HG02763 (cell line): ENCODE data around the gene FAM13B.
"Not testable (repeated sequence)": the region's sequence is repeated elsewhere in the genome, so short reads cannot be mapped to it uniquely, and the experiment has no call there.

ENCODE experiments used
- ATAC-seq: cut with Tn5 transposase; IDR thresholded peaks from one replicate; pipeline ENCODE4 v1.9.1; 2021; ENCODE audit warnings: mild to moderate bottlenecking, moderate library complexity; ENCODE audit not compliant: unreplicated experiment

Gene FAM13B

GRCh38 chr5:137989419-137989818, 43.5 kb downstream of the FAM13B start:
- ATAC-seq, result no peak

GRCh38 chr5:137975208-137975607, 57.7 kb downstream of the FAM13B start:
- ATAC-seq, result no peak

DNA sequence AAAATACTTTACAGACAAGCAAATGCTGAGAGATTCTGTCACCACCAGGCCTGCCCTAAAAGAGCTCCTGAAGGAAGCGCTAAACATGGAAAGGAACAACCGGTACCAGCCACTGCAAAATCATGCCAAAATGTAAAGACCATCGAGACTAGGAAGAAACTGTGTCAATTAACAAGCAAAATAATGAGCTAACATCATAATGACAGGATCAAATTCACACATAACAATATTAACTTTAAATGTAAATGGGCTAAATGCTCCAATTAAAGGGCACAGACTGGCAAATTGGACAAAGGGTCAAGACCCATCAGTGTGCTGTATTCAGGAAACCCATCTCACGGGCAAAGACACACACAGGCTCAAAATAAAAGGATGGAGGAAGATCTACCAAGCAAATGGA, 62.5 kb downstream of the FAM13B start:
- not testable (repeated sequence) for ATAC-seq

DNA sequence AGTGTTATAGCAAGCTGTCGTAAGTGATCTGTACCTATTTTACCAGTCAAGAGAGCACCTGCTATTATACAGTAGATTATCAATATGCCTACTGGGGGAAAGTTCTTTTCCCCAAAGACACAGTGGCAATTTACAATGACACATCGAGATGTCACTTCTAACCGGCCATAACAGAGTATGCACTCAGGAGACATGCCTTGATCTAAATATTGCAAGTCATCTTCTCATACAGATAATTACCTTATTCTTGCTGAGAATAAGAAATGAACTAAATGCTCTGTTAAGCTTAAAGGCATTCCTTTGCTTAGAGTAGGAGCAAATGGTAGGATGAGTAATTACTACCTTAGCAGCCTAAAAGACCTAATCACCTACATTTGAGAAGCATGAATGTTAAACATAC, 72.1 kb downstream of the FAM13B start:
- no peak for ATAC-seq

- no peak for ATAC-seq
These were observed 72.7 kb downstream of the FAM13B start for GRCh38 chr5:137960141-137960540.

- ATAC-seq, result no peak
These were observed 73.4 kb downstream of the FAM13B start for GRCh38 chr5:137959488-137959887.

DNA sequence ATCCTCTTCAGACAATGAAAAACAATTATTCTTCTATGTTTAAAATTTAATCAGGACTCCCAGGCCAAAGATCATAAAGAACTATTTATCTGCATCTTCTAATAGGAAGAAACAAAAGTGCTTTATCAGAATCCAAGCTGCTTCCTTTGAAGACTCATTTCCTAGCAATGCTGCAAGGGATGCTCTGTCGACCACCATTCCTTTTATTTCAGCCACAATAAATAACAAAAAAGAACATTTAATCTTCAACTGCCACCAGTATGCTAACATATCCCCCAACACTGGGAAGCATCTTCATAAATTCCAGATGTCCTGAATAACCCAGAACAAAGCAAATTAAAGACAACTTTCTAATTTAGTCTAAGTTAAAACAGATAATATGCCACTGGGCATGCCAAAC, 74.9 kb downstream of the FAM13B start:
- ATAC-seq, result no peak

DNA sequence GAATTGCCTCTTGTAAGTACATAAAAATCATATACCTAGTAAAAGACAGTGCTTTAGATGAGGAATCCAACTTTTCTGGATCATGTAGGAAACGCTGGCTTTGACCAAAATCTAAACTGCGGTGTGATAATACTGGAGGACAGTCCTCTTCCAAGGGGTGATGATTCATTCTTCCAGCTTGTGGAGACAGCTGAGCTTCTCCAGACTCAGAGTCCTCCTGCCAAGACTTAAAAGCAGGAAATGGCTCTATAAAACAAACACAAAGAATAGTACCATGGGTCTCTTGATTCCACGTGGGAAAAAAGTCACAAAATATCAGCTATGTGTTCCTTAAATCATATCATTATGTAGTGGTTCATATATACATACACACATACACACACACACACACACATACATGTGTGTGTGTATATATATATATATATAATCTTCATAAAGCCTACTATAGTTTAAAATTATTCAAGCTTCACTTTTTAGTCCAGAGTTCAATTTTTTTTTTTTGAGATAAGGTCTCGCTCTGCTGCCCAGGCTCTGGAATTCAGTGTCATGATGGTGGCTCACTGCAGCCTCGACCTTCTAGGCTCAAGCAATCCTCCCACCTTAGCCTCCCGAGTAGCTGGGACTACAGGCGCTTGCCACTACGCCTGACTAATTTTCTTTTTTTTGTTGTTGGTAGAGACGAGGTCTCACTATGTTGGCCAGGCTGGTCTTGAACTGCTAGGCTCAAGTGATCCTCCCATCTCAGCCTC, 78.6 kb downstream of the FAM13B start:
- no peak for ATAC-seq

- no peak for ATAC-seq
These were observed 87.1 kb downstream of the FAM13B start for GRCh38 chr5:137945825-137946224.

GRCh38 chr5:137944280-137944679, 88.6 kb downstream of the FAM13B start:
- not testable (repeated sequence) for ATAC-seq

GRCh38 chr5:137939331-137939730, 93.5 kb downstream of the FAM13B start:
- no peak for ATAC-seq

GRCh38 chr5:137938751-137939143, 94.1 kb downstream of the FAM13B start:
- ATAC-seq, result no peak

DNA sequence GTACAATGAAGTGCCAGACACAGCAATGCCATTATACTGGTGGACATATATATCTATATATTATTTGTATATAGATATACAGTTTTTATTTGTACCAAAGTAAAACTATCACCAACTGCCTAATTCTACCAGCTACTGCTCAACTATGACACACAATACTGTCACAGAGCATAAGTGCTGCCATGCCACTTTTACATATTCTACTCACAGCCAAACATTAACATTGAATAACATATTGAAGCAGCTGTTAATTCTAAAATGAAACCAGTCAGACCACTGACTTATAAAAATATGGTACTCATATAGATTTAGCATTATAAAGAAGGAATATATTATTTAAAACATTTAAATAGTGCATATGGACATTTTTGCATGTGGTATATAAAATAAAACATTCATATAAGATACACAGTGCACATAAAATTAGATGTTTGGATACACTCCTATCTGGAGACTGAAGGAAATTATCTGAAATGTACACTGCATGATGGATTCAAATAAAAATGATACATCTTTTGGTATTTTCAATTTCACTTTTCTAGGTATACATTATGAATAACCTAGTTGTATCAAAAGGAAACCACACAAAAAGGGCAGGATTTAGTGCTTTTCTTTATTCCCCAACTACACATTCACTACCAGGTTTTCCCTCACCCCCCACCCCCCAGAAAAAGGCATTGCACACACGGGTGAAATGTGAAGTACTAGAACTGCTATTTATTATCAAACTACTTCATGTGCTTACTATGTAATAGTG, 94.7 kb downstream of the FAM13B start:
- no peak for ATAC-seq

DNA sequence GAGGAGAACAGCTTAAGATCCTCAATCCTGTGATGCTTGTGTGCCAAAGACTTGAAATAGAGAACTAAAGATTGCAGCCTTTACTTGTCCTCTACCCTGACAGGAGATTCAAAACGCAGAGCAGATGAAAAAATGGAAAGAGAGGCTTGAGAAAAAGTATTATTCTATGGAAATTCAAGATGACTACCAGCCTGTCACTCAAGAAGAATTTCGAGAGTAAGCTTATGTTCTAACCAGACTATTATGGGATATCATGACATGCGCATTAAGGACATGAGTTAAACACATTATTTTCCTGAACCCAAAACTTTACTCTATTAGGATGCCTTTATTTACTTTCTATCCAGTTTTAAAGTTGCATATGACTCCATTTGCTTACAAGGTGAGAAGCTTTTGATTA, 97.2 kb downstream of the FAM13B start:
- ATAC-seq, result no peak

GRCh38 chr5:137935190-137935589, 97.7 kb downstream of the FAM13B start:
- peak; percentile 47 for ATAC-seq

GRCh38 chr5:137933491-137933911, 99.4 kb downstream of the FAM13B start:
- ATAC-seq, result no peak

DNA sequence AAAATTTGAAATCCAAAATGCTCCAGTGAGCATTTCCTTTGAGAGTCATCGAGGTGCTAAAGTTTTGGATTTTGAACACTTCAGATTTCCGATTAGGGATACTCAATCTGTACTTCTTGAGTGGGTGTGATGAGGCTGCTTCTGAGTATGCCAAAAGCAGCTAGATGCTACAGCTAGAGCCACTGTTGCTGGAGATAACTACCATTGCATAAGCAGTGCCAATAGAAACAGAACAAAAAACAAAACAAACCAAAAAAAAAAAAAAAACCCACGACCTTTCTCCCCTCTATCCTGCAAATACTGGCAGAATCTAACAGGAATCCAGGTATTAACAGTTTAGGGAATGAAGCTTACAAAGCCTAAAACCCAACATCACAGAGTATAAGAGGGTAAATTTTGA, 100.1 kb downstream of the FAM13B start:
- ATAC-seq, result no peak

- no peak for ATAC-seq
These were observed 109.0 kb downstream of the FAM13B start for GRCh38 chr5:137923856-137924255.

GRCh38 chr5:137921931-137922330, 110.9 kb downstream of the FAM13B start:
- ATAC-seq, result no peak

DNA sequence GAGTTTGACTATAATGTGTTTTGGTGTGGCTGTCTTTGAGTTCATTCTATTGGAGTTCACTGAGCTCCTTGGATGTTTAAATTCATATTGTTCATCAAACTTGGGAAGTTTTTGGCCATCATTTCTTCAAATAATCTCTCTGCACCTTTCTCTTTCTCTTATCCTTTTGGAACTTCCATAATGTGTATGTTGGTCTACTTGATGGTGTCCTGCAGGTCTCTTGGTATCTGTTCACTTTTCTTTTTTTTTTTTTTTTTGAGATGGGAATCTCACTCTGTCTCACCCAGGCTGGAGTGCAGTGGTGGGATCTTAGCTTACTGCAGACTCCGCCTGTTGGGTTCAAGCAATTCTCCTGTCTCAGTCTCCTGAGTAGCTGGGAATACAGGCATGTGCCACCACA, 116.0 kb downstream of the FAM13B start:
- no peak for ATAC-seq

GRCh38 chr5:137914758-137915157, 118.1 kb downstream of the FAM13B start:
- ATAC-seq, result no peak

DNA sequence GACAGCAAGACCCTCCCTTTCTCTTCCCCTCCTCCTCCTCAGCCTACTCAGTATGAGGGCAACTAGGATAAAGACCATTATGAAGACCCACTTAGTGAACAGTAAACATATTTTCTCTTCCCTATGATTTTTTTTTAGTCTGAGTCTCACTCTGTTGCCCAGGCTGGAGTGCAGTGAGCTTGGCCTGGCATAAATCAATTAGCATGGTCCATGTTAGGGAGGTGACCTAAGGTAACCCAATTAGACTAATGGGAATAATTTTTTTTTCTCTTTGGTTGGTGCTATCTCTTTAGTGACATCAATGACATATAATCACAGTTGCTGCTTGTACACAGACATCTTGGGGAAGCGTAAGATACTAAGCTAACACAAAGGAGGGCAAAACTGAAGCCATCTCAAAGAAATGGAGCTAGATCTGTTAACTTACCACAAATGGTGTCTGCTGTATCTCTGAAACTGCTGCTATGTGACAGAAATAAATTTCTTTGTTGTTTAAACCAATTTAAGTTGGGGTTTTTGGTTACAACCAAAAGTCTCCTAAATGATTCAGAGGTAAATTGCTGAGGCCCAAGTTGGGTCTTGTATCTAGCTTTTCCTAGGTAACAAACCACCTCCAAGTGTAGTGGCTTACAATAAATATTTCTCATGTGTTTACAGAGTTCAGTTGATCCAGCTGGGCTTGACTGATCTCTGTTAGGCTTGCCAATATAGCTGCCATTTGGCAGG, 130.3 kb downstream of the FAM13B start:
- no peak for ATAC-seq
